ENCODE data around the gene MYLIP.

The MYLIP gene

DNA sequence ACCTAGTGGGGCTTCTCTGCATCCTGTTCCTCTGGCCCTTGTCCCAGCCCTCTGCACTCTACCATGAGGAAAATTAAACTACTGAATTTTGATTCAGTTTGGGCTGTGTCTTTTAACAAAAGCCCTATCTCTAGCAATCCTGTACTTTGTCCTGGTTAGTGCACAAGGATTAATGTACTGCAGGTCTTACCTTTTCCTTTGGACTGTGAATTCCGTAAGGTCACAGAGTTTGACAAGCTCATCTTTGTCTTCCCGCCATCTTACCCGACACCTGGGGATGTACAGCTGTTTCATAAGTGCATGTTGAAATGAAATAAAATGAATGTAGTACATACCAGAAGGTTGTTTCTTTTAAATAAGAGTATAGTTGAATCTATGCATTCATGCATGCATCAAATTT, 41.5 kb upstream of the MYLIP start:
- TF ChIP-seq NFRKB (IDR thresholded peaks at IDR 0.05) (no peak), FOXM1 (IDR thresholded peaks at IDR 0.05; ENCODE audit: borderline replicate concordance) (no peak), FOXK2 (IDR thresholded peaks at IDR 0.05) (no peak), HDGF (IDR thresholded peaks at IDR 0.05; ENCODE audit: borderline replicate concordance) (no peak), SP1 (IDR thresholded peaks at IDR 0.05) (no peak), LEF1 (IDR thresholded peaks at IDR 0.05; ENCODE audit: borderline replicate concordance) (no peak), L3MBTL2 (conservative IDR thresholded peaks at IDR 0.05) (no peak), TARDBP (IDR thresholded peaks at IDR 0.05) (no peak), ARNT (IDR thresholded peaks at IDR 0.05) (no peak), FOXA1 (IDR thresholded peaks at IDR 0.05) (no peak), BHLHE40 (IDR thresholded peaks at IDR 0.05; ENCODE audit: borderline replicate concordance) (no peak), ELF4 (IDR thresholded peaks at IDR 0.05) (no peak), ZNF384 (IDR thresholded peaks at IDR 0.05) (no peak), SUZ12 (IDR thresholded peaks at IDR 0.05) (no peak)
- TF ChIP-seq, protein P1, sequence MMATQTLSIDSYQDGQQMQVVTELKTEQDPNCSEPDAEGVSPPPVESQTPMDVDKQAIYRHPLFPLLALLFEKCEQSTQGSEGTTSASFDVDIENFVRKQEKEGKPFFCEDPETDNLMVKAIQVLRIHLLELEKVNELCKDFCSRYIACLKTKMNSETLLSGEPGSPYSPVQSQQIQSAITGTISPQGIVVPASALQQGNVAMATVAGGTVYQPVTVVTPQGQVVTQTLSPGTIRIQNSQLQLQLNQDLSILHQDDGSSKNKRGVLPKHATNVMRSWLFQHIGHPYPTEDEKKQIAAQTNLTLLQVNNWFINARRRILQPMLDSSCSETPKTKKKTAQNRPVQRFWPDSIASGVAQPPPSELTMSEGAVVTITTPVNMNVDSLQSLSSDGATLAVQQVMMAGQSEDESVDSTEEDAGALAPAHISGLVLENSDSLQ (IDR thresholded peaks at IDR 0.05): no peak
- ChIA-PET POLR2A (no interaction called here), CTCF (interaction anchor here (1.0 kb wide), 1 partner anchor 31 kb away, joined by 3 read pairs; no protein-coding TSS in a partner anchor)
- no peak for DNase-seq (ENCODE audit: extremely low spot score)

DNA sequence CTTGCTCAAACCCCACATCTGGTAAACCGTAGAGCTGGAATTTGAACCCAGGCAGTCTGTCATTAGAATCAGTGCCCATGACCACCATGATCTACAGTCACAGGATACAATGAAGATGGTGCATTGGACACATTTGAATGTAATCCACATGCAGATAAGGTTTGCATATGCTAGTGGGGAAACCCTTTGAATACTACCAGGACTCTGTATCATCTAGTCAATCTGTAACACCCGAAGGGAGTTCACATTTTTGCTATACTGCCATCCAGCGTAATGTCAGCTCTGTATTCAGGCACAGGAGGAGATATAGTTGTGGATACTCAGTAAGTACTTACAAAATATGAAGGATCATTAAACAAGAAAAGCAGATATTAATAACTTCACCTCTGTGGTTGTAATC, 40.5 kb upstream of the MYLIP start:
- ChIA-PET CTCF (interaction anchor here (1.0 kb wide), 1 partner anchor 30 kb away, joined by 3 read pairs; no protein-coding TSS in a partner anchor), POLR2A (interaction anchor here (0.6 kb wide), 1 partner anchor 38 kb away, joined by 6 read pairs; no protein-coding TSS in a partner anchor)
- no peak for TF ChIP-seq FOXM1 (IDR thresholded peaks at IDR 0.05; ENCODE audit: borderline replicate concordance)
- TF ChIP-seq L3MBTL2 (conservative IDR thresholded peaks at IDR 0.05): no peak
- TF ChIP-seq, protein P1 (IDR thresholded peaks at IDR 0.05): no peak
- no peak for TF ChIP-seq ELF4 (IDR thresholded peaks at IDR 0.05)
- TF ChIP-seq HDGF (IDR thresholded peaks at IDR 0.05; ENCODE audit: borderline replicate concordance): no peak
- TF ChIP-seq FOXA1 (IDR thresholded peaks at IDR 0.05): no peak
- no peak for TF ChIP-seq FOXK2 (IDR thresholded peaks at IDR 0.05)
- no peak for TF ChIP-seq TARDBP (IDR thresholded peaks at IDR 0.05)
- no peak for TF ChIP-seq SP1 (IDR thresholded peaks at IDR 0.05)
- no peak for TF ChIP-seq BHLHE40 (IDR thresholded peaks at IDR 0.05; ENCODE audit: borderline replicate concordance)
- TF ChIP-seq ARNT (IDR thresholded peaks at IDR 0.05): no peak
- no peak for DNase-seq (ENCODE audit: extremely low spot score)

DNA sequence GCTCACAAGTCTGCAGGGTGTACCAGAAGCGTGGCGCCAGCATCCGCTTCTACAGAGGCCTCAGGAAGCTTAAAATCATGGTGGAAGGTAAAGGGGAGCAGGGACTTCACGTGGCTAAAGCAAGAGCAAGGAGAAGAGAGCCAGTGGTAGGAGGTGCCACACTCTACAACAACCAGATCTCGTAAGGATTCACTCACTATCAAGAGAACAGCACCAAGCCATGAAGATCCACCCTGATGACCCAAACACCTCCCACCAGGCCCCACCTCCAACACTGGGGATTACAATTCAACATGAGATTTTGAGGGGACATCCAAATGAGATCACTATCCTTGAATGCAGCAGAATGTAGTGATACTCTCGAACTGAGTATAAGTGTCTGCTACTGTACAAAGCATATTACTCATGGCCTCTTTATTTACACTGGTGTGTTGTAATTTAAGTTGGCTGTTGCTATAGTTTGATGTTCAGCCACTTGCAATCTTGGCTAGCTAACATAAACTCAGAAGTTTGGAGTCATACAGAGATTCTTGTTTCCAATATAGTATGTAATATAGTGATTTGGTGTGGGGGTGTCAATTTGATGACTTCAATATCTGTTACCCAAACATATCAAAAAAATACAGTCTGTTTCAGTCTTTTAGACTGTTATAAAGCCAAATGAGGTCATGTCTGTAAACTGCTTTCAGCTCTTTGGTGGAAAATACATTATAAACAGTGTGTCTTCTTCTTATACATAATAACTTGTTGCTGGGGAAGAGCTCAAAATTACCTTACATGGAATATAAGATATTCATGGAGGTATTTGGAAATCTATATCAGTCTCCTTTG, 39.4 kb upstream of the MYLIP start:
- POLR2A ChIA-PET: no interaction called here
- no peak for DNase-seq (ENCODE audit: extremely low spot score)
- TF ChIP-seq HDGF (IDR thresholded peaks at IDR 0.05; ENCODE audit: borderline replicate concordance) (no peak), L3MBTL2 (conservative IDR thresholded peaks at IDR 0.05) (no peak), LEF1 (IDR thresholded peaks at IDR 0.05; ENCODE audit: borderline replicate concordance) (no peak), ELF4 (IDR thresholded peaks at IDR 0.05) (no peak), FOXA1 (IDR thresholded peaks at IDR 0.05) (no peak), SP1 (IDR thresholded peaks at IDR 0.05) (no peak), ARNT (IDR thresholded peaks at IDR 0.05) (no peak), FOXM1 (IDR thresholded peaks at IDR 0.05; ENCODE audit: borderline replicate concordance) (no peak), ZNF384 (IDR thresholded peaks at IDR 0.05) (no peak), TARDBP (IDR thresholded peaks at IDR 0.05) (no peak), NFRKB (IDR thresholded peaks at IDR 0.05) (no peak)
- CTCF ChIA-PET: no interaction called here

DNA sequence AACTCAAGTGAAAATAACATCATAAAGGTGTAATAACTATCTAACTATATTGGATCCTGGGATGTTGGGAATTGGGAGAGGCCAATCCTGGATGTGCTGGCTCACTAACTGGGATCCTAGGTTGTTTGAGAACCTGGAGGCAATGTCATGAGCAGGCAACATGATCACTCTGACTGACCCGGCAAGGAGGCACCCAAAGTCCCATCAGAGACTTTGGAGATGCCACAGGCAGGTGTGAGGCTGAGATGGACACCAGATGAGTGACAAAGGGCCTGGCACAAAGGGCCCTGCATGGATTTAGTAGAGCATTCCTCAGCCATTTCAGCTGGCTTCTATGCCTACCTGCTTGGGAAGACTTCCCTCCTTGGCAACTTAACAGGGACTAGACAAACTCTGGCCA, 38.4 kb upstream of the MYLIP start:
- DNase-seq (ENCODE audit: extremely low spot score): no peak
- ChIA-PET POLR2A (no interaction called here), CTCF (no interaction called here)

DNA sequence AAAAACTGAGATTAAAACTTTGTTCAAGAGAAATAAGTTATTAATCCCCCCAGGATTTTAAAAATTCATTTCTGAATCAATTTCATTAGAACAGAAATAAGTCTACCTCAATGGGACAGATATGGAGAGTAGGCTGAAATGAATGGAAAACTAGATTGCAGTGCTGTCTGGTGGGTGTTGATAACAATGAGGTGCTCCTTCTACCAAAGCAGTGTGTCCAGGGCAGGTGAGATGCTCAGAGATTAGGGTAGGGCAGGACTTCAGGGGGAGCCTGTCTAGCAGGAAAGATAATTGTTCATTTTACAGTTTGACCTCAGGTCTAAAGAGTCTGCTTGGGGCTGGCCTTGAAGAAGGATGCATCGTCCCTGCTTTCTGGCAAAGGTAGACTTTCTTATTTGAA, 38.0 kb upstream of the MYLIP start:
- no peak for TF ChIP-seq NFRKB (IDR thresholded peaks at IDR 0.05)
- no peak for TF ChIP-seq FOXM1 (IDR thresholded peaks at IDR 0.05; ENCODE audit: borderline replicate concordance)
- no peak for TF ChIP-seq CTBP1 (IDR thresholded peaks at IDR 0.05; ENCODE audit: borderline replicate concordance)
- TF ChIP-seq SUZ12 (IDR thresholded peaks at IDR 0.05): no peak
- TF ChIP-seq BHLHE40 (IDR thresholded peaks at IDR 0.05; ENCODE audit: borderline replicate concordance): no peak
- TF ChIP-seq LEF1 (IDR thresholded peaks at IDR 0.05; ENCODE audit: borderline replicate concordance): no peak
- no peak for TF ChIP-seq ELF4 (IDR thresholded peaks at IDR 0.05)
- TF ChIP-seq SP1 (IDR thresholded peaks at IDR 0.05): no peak
- TF ChIP-seq ZNF384 (IDR thresholded peaks at IDR 0.05): no peak
- ChIA-PET CTCF (no interaction called here), POLR2A (no interaction called here)
- DNase-seq (ENCODE audit: extremely low spot score): no peak

More for the DNA sequence above, 38.4 kb upstream of the MYLIP start:
- TF ChIP-seq ARNT (IDR thresholded peaks at IDR 0.05): no peak
- no peak for TF ChIP-seq CTBP1 (IDR thresholded peaks at IDR 0.05; ENCODE audit: borderline replicate concordance)
- TF ChIP-seq FOXM1 (IDR thresholded peaks at IDR 0.05; ENCODE audit: borderline replicate concordance): no peak
- TF ChIP-seq BHLHE40 (IDR thresholded peaks at IDR 0.05; ENCODE audit: borderline replicate concordance): no peak
- no peak for TF ChIP-seq ELF4 (IDR thresholded peaks at IDR 0.05)
- no peak for TF ChIP-seq L3MBTL2 (conservative IDR thresholded peaks at IDR 0.05)
- TF ChIP-seq, protein P1 (IDR thresholded peaks at IDR 0.05): no peak
- TF ChIP-seq FOXA1 (IDR thresholded peaks at IDR 0.05): no peak
- TF ChIP-seq TARDBP (IDR thresholded peaks at IDR 0.05): no peak
- TF ChIP-seq SP1 (IDR thresholded peaks at IDR 0.05): no peak
- no peak for TF ChIP-seq HDGF (IDR thresholded peaks at IDR 0.05; ENCODE audit: borderline replicate concordance)
- TF ChIP-seq ZNF384 (IDR thresholded peaks at IDR 0.05): no peak
- TF ChIP-seq LEF1 (IDR thresholded peaks at IDR 0.05; ENCODE audit: borderline replicate concordance): no peak
- TF ChIP-seq NFRKB (IDR thresholded peaks at IDR 0.05): no peak
- TF ChIP-seq SUZ12 (IDR thresholded peaks at IDR 0.05): no peak
- no peak for TF ChIP-seq FOXK2 (IDR thresholded peaks at IDR 0.05)
